Activated naive CD8-positive, alpha-beta T cell treated with anti-CD3 and anti-CD28 coated beads for 36 hours (primary cell): ENCODE measurements around the gene RAC2. TPM values are rescaled to one million over a fixed set of nuclear protein-coding genes. Genes with fewer than 3 reads are reported as not detected.

Experiments
- DNase-seq: peaks from one replicate; pipeline ENCODE4 v3.0.0; 2021
- H3K27ac Mint-ChIP-seq: one replicate; pipeline ENCODE4 v1.8.0; 2022; ENCODE audit warnings: mild to moderate bottlenecking, moderate library complexity, mixed read lengths
- H3K27me3 Mint-ChIP-seq: one replicate; pipeline ENCODE4 v1.8.0; 2022; ENCODE audit warnings: mild to moderate bottlenecking, mixed read lengths
- H3K36me3 Mint-ChIP-seq: one replicate; pipeline ENCODE4 v1.8.0; 2021; ENCODE audit warnings: mild to moderate bottlenecking, mixed read lengths
- H3K4me1 Mint-ChIP-seq: one replicate; pipeline ENCODE4 v1.8.0; 2021; ENCODE audit warnings: mixed read lengths
- H3K4me3 Mint-ChIP-seq: one replicate; pipeline ENCODE4 v1.8.0; 2022; ENCODE audit warnings: mild to moderate bottlenecking, moderate library complexity, mixed read lengths
- H3K9me3 Mint-ChIP-seq: one replicate; pipeline ENCODE4 v1.8.0; 2022; ENCODE audit warnings: mixed read lengths
- total RNA-seq, 2 experiments: library from RNA; stranded (reverse); gene quantifications; one replicate each; pipeline ENCODE4 v1.2.3, GENCODE V29; 2021

Gene RAC2
- total RNA-seq, 2 experiments from 2014 or later: 518 to 528 TPM

- no peak for DNase-seq
- Mint-ChIP-seq H3K9me3 (no peaks in the 10 kb centered on the region), H3K27me3 (no peaks in the 10 kb centered on the region), H3K27ac (peak overlapping the region; percentile 52), H3K36me3 (peaks cover 10% of the 10 kb centered on the region), H3K4me1 (peaks cover 60% of the 10 kb centered on the region), H3K4me3 (no peak overlapping the region)
Measured at GRCh38 chr22:37192741-37193140, 51.3 kb downstream of the RAC2 start.

GRCh38 chr22:37192204-37192603, 51.9 kb downstream of the RAC2 start:
- DNase-seq: no peak
- Mint-ChIP-seq H3K4me1 (peaks cover 59% of the 10 kb centered on the region), H3K36me3 (peaks cover 10% of the 10 kb centered on the region), H3K4me3 (no peak overlapping the region), H3K27me3 (no peaks in the 10 kb centered on the region), H3K27ac (peak overlapping the region; percentile 39), H3K9me3 (no peaks in the 10 kb centered on the region)

GRCh38 chr22:37190262-37190780, 53.7 kb downstream of the RAC2 start:
- H3K27ac Mint-ChIP-seq: no peak overlapping the region
- H3K9me3 Mint-ChIP-seq: no peaks in the 10 kb centered on the region
- H3K27me3 Mint-ChIP-seq: no peaks in the 10 kb centered on the region
- no peak for DNase-seq
- H3K4me3 Mint-ChIP-seq: no peak overlapping the region
- H3K4me1 Mint-ChIP-seq: peaks cover 68% of the 10 kb centered on the region
- H3K36me3 Mint-ChIP-seq: peaks cover 10% of the 10 kb centered on the region

- Mint-ChIP-seq H3K4me1 (peaks cover 59% of the 10 kb centered on the region), H3K4me3 (no peak overlapping the region), H3K27me3 (no peaks in the 10 kb centered on the region), H3K27ac (peak overlapping the region; percentile 28), H3K9me3 (no peaks in the 10 kb centered on the region), H3K36me3 (peaks cover 8% of the 10 kb centered on the region)
- no peak for DNase-seq
Measured at GRCh38 chr22:37188901-37189466, 55.1 kb downstream of the RAC2 start.

- Mint-ChIP-seq H3K9me3 (no peaks in the 10 kb centered on the region), H3K36me3 (peaks cover 7% of the 10 kb centered on the region), H3K27me3 (no peaks in the 10 kb centered on the region), H3K4me3 (no peak within 1 kb of the TSS), H3K4me1 (peaks cover 58% of the 10 kb centered on the region), H3K27ac (peak within 1 kb of the TSS; percentile 28)
- no peak for DNase-seq
Measured at GRCh38 chr22:37187891-37188761, 55.9 kb downstream of the RAC2 start, which contains the start of gene C1QTNF6. Gene C1QTNF6, minus strand, starts transcription at chr22:37188247. Its CDS starts 34 bp downstream, at chr22:37188213.

- peaks cover 1% of the 10 kb centered on the region for H3K36me3 Mint-ChIP-seq
- H3K4me3 Mint-ChIP-seq: no peak overlapping the region
- no peak overlapping the region for H3K27ac Mint-ChIP-seq
- DNase-seq: no peak
- peaks cover 53% of the 10 kb centered on the region for H3K4me1 Mint-ChIP-seq
- no peaks in the 10 kb centered on the region for H3K9me3 Mint-ChIP-seq
- no peaks in the 10 kb centered on the region for H3K27me3 Mint-ChIP-seq
Measured at GRCh38 chr22:37187552-37187890, 56.5 kb downstream of the RAC2 start.

GRCh38 chr22:37186997-37187522, 57.0 kb downstream of the RAC2 start:
- H3K9me3 Mint-ChIP-seq: no peaks in the 10 kb centered on the region
- H3K4me3 Mint-ChIP-seq: peak overlapping the region; percentile 52
- H3K36me3 Mint-ChIP-seq: no peaks in the 10 kb centered on the region
- H3K27ac Mint-ChIP-seq: peak overlapping the region; percentile 77
- no peak for DNase-seq
- no peaks in the 10 kb centered on the region for H3K27me3 Mint-ChIP-seq
- peaks cover 51% of the 10 kb centered on the region for H3K4me1 Mint-ChIP-seq

GRCh38 chr22:37186228-37186996, 57.7 kb downstream of the RAC2 start:
- Mint-ChIP-seq H3K27me3 (no peaks in the 10 kb centered on the region), H3K36me3 (no peaks in the 10 kb centered on the region), H3K9me3 (no peaks in the 10 kb centered on the region), H3K4me3 (peak overlapping the region; percentile 52), H3K27ac (peak overlapping the region; percentile 77), H3K4me1 (peaks cover 50% of the 10 kb centered on the region)
- DNase-seq: peak; percentile 56

- H3K4me3 Mint-ChIP-seq: no peak overlapping the region
- H3K9me3 Mint-ChIP-seq: no peaks in the 10 kb centered on the region
- no peaks in the 10 kb centered on the region for H3K36me3 Mint-ChIP-seq
- H3K27ac Mint-ChIP-seq: no peak overlapping the region
- DNase-seq: no peak
- peaks cover 50% of the 10 kb centered on the region for H3K4me1 Mint-ChIP-seq
- no peaks in the 10 kb centered on the region for H3K27me3 Mint-ChIP-seq
Measured at GRCh38 chr22:37185646-37186227, 58.3 kb downstream of the RAC2 start.

GRCh38 chr22:37184816-37185541, 59.1 kb downstream of the RAC2 start:
- Mint-ChIP-seq H3K27me3 (no peaks in the 10 kb centered on the region), H3K4me1 (peaks cover 50% of the 10 kb centered on the region), H3K27ac (no peak overlapping the region), H3K9me3 (no peaks in the 10 kb centered on the region), H3K36me3 (no peaks in the 10 kb centered on the region), H3K4me3 (no peak overlapping the region)
- no peak for DNase-seq

- Mint-ChIP-seq H3K27me3 (no peaks in the 10 kb centered on the region), H3K27ac (no peak overlapping the region), H3K36me3 (no peaks in the 10 kb centered on the region), H3K4me3 (no peak overlapping the region), H3K4me1 (peaks cover 46% of the 10 kb centered on the region), H3K9me3 (no peaks in the 10 kb centered on the region)
- no peak for DNase-seq
Measured at GRCh38 chr22:37184380-37184755, 59.7 kb downstream of the RAC2 start.

GRCh38 chr22:37183432-37184379, 60.4 kb downstream of the RAC2 start:
- Mint-ChIP-seq H3K27me3 (no peaks in the 10 kb centered on the region), H3K4me3 (no peak overlapping the region), H3K27ac (peak overlapping the region; percentile 66), H3K4me1 (peaks cover 40% of the 10 kb centered on the region), H3K9me3 (no peaks in the 10 kb centered on the region), H3K36me3 (no peaks in the 10 kb centered on the region)
- DNase-seq: no peak

- H3K4me3 Mint-ChIP-seq: no peak overlapping the region
- no peaks in the 10 kb centered on the region for H3K36me3 Mint-ChIP-seq
- peaks cover 33% of the 10 kb centered on the region for H3K4me1 Mint-ChIP-seq
- H3K27ac Mint-ChIP-seq: no peak overlapping the region
- DNase-seq: no peak
- no peaks in the 10 kb centered on the region for H3K9me3 Mint-ChIP-seq
- H3K27me3 Mint-ChIP-seq: no peaks in the 10 kb centered on the region
Measured at GRCh38 chr22:37182949-37183245, 61.2 kb downstream of the RAC2 start.
